Aorta (tissue), 5 donors: ENCODE results near the gene LRMDA. TPM values are rescaled to one million over a fixed set of nuclear protein-coding genes. Genes with fewer than 3 reads are reported as not detected.

Source experiments
- ATAC-seq: fragments of 200-7000 bp; cut with Tn5 transposase; one replicate; pipeline ENCODE4 v1.9.1; 2022; ENCODE audit warnings: moderate library complexity; ENCODE audit not compliant: low FRiP score
- DNase-seq, 2 donors: peaks; one replicate each; pipeline ENCODE4 v3.0.0-alpha.2; 2020
- H3K27ac ChIP-seq, 2 donors: one replicate each; pipeline ENCODE4 v1.5.1; 2013; ENCODE audit warnings: low read length in 2 of 2, mild to moderate bottlenecking in 2 of 2, moderate library complexity in 2 of 2, control low read depth in 1 of 2, inconsistent platforms in 1 of 2, low read depth in 1 of 2
- H3K27me3 ChIP-seq, 2 donors: one replicate each; pipeline ENCODE4 v1.6.1; 2013; ENCODE audit warnings: control low read depth in 1 of 2, low read length in 1 of 2, mild to moderate bottlenecking in 1 of 2, moderate library complexity in 1 of 2; ENCODE audit not compliant: insufficient read depth in 2 of 2, control insufficient read depth in 1 of 2
- H3K36me3 ChIP-seq, 2 donors: one replicate each; pipeline ENCODE4 v1.6.1; 2013; ENCODE audit warnings: control low read depth in 1 of 2, low read length in 1 of 2, mild to moderate bottlenecking in 1 of 2; ENCODE audit not compliant: insufficient read depth in 2 of 2, control insufficient read depth in 1 of 2
- H3K4me1 ChIP-seq, 2 donors: one replicate each; pipeline ENCODE4 v1.6.1; 2013; ENCODE audit warnings: low read length in 2 of 2, control low read depth in 1 of 2, mild to moderate bottlenecking in 1 of 2, moderate library complexity in 1 of 2; ENCODE audit not compliant: insufficient read depth in 2 of 2, control insufficient read depth in 1 of 2
- H3K4me3 ChIP-seq, 2 donors: one replicate each; pipeline ENCODE4 v1.5.1; 2013; ENCODE audit warnings: low read length in 2 of 2, control low read depth in 1 of 2, mild to moderate bottlenecking in 1 of 2
- H3K9me3 ChIP-seq: one replicate; pipeline ENCODE4 v1.6.1; 2013; ENCODE audit warnings: mild to moderate bottlenecking, low read length; ENCODE audit not compliant: control insufficient read depth
- WGBS, 2 donors: extraction: QIAGEN DNeasy Blood & Tissue Kit; methylation state at CpG; one replicate each; pipeline ENCODE4 v1.1.7; 2013; 5-methylcytosine and 5-hydroxymethylcytosine counted together
- intact Hi-C, 2 donors: fragments of 100-400 bp; cut with DNase I; formaldehyde crosslinking; loops; one replicate each; pipeline versions ENCODE4 v1.14.2 to v1.15.0; 2022
- polyA plus RNA-seq, 2 donors: library from polyadenylated mRNA; stranded (reverse); fragments of 200-250 nt; gene quantifications; one replicate each; pipeline ENCODE4 v1.2.3, GENCODE V29; 2013
- total RNA-seq, 2 donors: library from RNA; stranded (reverse); fragmentation: NEBNext Ultra II Directional; extraction: Animal tissue kit (Norgen Biotek cat#: 25700); gene quantifications; one replicate each; pipeline ENCODE4 v1.2.1, GENCODE V29; 2021
- donor health status: healthy with polysubstance abuse.
- donor health status: Bipolar disorder and iron deficiency.
- donor health status: DM: no; HTN: no; CAD: no.
- donor health status: DM: no; HTN: no; CAD: no.
- donor health status: DM: yes; HTN: yes; CAD: no.

Gene LRMDA
- total and polyA plus RNA-seq, 4 donors = 7.4 to 25.7 (median 14.7) TPM

DNA sequence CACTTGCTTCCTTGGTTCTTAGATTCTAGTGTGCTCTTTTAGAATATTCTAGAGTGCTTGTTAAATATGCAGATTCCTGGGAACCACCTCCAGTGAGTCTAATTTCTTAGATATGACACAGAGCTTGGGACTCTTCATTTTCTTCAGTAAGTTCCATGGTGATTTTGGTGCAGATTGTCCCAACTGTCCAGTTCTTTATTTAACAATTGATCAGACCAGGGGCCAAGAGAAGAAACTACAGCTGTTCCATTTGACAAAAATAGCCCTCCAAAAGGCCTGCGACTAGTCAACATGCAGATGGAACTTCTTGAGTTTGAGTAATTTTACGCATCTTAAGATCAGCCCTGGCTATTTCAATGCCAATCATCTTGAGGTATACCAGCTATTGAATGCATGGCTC is 760.7 kb downstream of the LRMDA start:
- no peak for ATAC-seq
- Histone ChIP-seq H3K9me3 (no peaks in the 10 kb centered on the region), H3K36me3 (peaks cover 0 to 2% of the 10 kb centered on the region in 2 donors), H3K4me3 (no peak overlapping the region), H3K27me3 (no peaks in the 10 kb centered on the region), H3K27ac (no peak overlapping the region), H3K4me1 (peaks cover 0 to 3% of the 10 kb centered on the region in 2 donors)
- DNase-seq = no peak
- 95 to 100% methylated on average over 2 of the region's 2 CpGs for WGBS, 2 donors
- intact Hi-C loops = no loop called here

DNA sequence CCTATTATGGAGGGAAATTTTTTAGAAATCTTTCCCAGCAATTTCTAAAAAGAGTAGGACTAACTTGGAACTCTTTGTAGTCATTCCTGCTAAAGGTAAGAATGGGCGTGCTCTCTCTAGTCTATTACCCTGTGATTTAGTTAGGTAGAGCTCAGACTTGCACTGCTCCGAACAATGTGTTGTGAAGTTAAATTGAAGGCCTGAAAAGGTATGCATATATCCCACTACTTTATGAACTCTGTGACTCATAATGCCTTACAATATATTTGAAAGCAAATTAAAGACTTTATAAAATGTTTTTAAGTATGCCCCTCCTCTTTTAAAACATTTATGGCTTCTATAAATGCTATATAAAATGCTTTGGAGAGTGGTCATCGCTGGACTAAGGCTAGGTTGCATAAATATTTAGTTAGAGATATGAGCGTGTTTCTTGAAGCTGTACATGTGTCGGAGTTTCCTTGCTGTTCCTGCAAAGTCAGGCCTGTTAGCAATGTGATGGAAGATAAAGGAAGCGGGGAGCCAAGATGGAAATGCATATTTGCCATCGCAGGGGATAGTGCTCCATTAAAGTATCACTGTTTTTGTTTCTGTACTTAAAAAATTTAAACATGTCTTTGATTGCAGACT is 761.4 kb downstream of the LRMDA start:
- ATAC-seq (no peak), DNase-seq (no peak)
- Histone ChIP-seq H3K27me3 (no peaks in the 10 kb centered on the region), H3K4me1 (peaks cover 0 to 3% of the 10 kb centered on the region in 2 donors), H3K27ac (no peak overlapping the region), H3K9me3 (no peaks in the 10 kb centered on the region), H3K36me3 (peaks cover 0 to 2% of the 10 kb centered on the region in 2 donors), H3K4me3 (no peak overlapping the region)
- intact Hi-C loops = no loop called here
- WGBS, 2 donors = 32 to 36% methylated on average over 7 of the region's 7 CpGs

DNA sequence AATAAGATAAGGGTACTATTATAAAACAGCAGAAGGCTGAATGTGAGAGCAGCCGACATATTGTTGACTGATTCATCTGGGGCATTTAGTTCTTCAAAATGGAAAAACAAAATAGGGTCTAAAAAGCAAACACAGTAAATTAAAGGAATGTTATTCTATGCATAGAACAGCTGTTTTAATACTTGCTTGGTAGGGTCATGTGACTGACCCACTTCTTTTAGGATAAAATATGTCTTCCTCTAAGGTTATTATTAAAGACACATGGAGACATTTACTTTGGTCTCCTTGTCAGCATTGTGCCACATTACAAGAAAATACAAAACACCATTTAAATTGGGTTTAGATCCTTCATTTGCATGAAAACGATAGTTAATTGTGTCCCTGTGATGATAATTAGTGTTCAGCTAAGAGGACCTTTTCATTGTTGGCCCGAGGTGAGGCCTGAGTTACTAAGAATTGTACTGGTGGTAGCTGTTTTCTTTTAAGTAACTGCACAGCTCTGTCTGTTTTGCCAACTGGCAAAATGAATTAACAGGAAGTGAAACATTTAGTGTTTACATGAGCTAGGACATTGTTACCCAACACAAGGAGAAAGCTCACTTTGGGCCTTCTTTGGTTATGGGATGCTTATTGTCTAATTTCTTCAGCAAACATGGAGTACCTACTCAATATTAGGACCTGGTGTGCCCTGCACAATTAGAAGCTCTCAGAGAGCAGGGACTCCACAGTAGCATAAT is 764.4 kb downstream of the LRMDA start:
- WGBS, 2 donors = 55 to 59% methylated on average over 3 of the region's 3 CpGs
- no peak for DNase-seq
- no peak for ATAC-seq
- H3K36me3 ChIP-seq = peaks cover 0 to 2% of the 10 kb centered on the region in 2 donors
- H3K4me3 ChIP-seq = no peak overlapping the region
- H3K9me3 ChIP-seq = no peaks in the 10 kb centered on the region
- H3K27me3 ChIP-seq = no peaks in the 10 kb centered on the region
- peaks cover 0 to 3% of the 10 kb centered on the region in 2 donors for H3K4me1 ChIP-seq
- intact Hi-C loops = no loop called here
- H3K27ac ChIP-seq = no peak overlapping the region

DNA sequence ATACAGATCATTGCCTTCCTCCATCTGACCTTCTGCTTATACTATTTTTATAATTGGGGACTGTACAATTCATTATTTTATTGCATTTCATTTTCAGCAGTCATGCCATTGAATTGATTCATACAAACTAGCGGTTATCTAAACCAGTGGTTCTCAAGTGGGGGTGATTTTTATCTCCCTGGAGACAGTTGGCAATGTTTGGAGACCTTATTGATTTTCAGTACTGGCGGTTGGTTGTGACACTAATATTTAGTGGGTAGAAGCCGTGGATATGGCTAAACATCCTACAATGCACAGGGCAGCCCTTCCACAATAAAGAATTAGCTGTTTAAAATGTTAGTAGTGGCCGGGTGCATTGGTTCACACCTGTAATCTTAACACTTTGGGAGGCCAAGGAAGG is 765.9 kb downstream of the LRMDA start:
- DNase-seq (no peak), ATAC-seq (no peak)
- no peak overlapping the region for H3K4me3 ChIP-seq
- H3K4me1 ChIP-seq = peaks cover 0 to 3% of the 10 kb centered on the region in 2 donors
- no peak overlapping the region for H3K27ac ChIP-seq
- 97% methylated on average over 4 of the region's 4 CpGs for WGBS, 2 donors
- H3K36me3 ChIP-seq = no peaks in the 10 kb centered on the region
- H3K27me3 ChIP-seq = no peaks in the 10 kb centered on the region
- intact Hi-C loops = no loop called here
- no peaks in the 10 kb centered on the region for H3K9me3 ChIP-seq

DNA sequence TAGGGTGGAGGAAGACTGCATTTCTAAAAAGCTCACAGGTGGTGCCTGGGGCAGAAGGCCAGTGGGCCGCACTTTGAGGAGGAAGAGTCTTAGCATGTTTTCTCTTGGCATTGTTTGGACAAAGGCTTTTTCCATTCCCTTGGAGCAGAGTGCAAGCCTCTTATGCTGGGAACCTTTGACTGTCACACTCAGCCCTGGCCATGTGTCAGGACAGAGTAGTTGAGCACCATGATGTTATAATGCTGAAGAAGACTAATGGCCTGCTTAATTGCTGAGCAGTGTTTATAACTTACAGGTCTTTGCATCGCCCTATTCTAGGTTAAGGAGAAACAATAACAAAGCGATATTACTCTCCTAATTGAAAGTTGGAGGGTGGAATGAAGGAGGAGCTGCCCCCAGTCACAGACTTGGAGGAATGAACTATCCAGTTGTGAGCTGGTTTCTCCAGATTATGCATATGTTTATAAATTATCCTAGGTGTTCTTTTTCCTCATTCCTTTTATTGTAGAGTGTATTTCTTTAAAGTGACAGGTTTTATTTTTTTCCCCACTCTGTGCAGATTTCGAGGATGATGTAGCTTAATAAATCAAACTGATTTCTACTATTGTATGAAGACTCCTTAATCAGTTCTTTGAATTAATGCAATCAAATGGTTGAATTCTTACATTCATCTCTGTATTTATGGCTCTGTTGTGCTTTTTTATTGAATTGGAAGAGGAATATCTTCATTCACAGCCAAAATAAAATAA is 767.0 kb downstream of the LRMDA start:
- Histone ChIP-seq H3K4me3 (no peak overlapping the region), H3K27me3 (no peaks in the 10 kb centered on the region), H3K36me3 (no peaks in the 10 kb centered on the region), H3K4me1 (peaks cover 0 to 3% of the 10 kb centered on the region in 2 donors), H3K27ac (no peak overlapping the region), H3K9me3 (no peaks in the 10 kb centered on the region)
- ATAC-seq (no peak), DNase-seq (no peak)
- WGBS, 2 donors = 94 to 98% methylated on average over 4 of the region's 4 CpGs
- intact Hi-C loops = no loop called here

DNA sequence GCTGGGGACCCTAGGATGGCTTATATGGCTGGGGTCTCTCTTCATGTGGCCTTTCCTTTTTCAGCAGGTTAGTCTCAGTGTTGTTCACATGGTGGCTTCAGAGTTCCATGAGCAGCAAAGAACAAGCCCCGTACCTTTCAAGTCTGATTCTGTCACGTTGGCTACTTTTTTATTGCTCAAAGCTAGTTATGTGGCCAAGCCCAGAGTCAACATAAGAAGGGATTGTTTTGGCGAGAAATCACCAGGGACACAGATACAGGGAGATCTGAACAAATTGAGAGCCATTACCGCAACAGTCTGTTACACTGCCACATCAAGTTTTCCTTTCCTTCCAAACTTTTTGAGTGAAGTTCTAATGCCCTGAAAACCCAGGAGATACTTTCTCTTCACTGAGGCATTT is 770.5 kb downstream of the LRMDA start:
- Histone ChIP-seq H3K27ac (no peak overlapping the region), H3K4me3 (no peak overlapping the region), H3K4me1 (peaks cover 0 to 4% of the 10 kb centered on the region in 2 donors), H3K27me3 (no peaks in the 10 kb centered on the region), H3K36me3 (no peaks in the 10 kb centered on the region), H3K9me3 (no peaks in the 10 kb centered on the region)
- ATAC-seq (no peak), DNase-seq (no peak)
- WGBS, 2 donors = 65 to 66% methylated on average over 4 of the region's 4 CpGs
- intact Hi-C loops = no loop called here

DNA sequence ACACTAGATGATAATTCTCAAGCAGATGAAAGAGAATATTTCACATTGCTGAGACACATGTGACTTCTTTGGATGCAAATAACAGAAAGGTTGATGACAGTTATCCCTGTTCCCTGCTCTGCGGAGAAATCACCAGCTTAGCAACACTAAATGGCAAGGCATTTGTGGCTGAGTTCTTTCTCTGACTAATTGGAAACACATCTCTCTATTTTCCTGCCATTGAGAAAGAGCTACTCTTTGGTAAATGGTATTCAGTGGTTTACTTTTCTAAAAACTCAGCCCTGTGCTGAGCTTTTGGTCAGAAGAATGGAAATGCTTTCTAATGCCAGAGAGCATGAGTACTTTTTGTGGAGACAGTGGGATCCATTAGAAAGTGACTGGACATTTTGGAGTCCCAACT is 771.4 kb downstream of the LRMDA start:
- peaks cover 0 to 4% of the 10 kb centered on the region in 2 donors for H3K4me1 ChIP-seq

DNA sequence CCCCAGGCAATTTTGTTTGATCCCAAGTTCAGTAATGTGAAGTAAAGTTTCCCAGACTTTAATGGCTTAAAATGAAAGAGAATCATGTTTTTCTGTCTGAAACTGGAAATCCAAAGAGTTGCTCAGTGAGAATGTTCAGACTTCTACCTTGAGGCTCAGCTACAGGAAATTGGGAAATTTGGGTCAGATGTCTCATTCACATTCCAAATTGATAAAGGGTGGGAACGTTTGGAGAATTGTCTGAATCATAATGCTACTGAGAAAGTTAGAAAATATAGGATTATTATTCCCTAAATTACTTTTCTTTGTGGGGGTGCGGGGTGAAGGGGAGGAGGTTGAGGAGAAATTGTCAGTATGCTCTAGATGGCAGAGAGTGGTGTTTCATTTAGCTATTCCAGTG is 773.9 kb downstream of the LRMDA start:
- Histone ChIP-seq H3K4me3 (no peak overlapping the region), H3K36me3 (no peaks in the 10 kb centered on the region), H3K27me3 (no peaks in the 10 kb centered on the region), H3K27ac (no peak overlapping the region), H3K4me1 (peaks cover 0 to 4% of the 10 kb centered on the region in 2 donors), H3K9me3 (no peaks in the 10 kb centered on the region)
- intact Hi-C loops = no loop called here
- 85 to 89% methylated on average over 2 of the region's 2 CpGs for WGBS, 2 donors
- ATAC-seq = no peak
- no peak for DNase-seq

More for the DNA sequence above, 771.4 kb downstream of the LRMDA start:
- H3K36me3 ChIP-seq = no peaks in the 10 kb centered on the region
- H3K27ac ChIP-seq = no peak overlapping the region
- no peak for DNase-seq
- intact Hi-C loops = no loop called here
- no peaks in the 10 kb centered on the region for H3K9me3 ChIP-seq
- H3K27me3 ChIP-seq = no peaks in the 10 kb centered on the region
- no peak for ATAC-seq
- WGBS, 2 donors = 91 to 96% methylated on average over 1 of the region's 1 CpG
- H3K4me3 ChIP-seq = no peak overlapping the region
